GM19324 (cell line): ENCODE data around the gene TGM5.
"Not testable (repeated sequence)": the region's sequence is repeated elsewhere in the genome, so short reads cannot be mapped to it uniquely, and the experiment has no call there.

Experiments used
- ATAC-seq: cut with Tn5 transposase; IDR thresholded peaks from one replicate; pipeline ENCODE4 v1.9.1; 2021; ENCODE audit warnings: mild to moderate bottlenecking, moderate library complexity; ENCODE audit not compliant: unreplicated experiment, low FRiP score

TGM5 gene

GRCh38 chr15:43199945-43200488 is 66.7 kb downstream of the TGM5 start:
- no peak for ATAC-seq

DNA sequence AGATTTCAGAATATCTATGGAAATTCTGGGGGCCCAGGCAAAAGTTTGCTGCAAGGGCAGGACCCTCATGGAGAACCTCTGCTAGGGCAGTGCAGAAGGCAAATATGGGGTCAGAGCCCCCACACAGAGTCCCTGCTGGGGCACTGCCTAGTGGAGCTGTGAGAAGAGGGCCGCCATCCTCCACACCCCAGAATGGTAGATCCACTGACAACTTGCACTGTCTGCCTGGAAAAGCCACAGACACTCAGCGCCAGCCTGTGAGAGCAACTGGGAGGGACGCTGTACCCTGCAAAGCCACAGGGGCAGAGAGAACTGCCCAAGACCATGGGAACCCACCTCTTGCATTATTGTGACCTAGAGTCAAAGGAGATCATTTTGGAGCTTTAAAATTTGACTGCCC is 67.7 kb downstream of the TGM5 start:
- ATAC-seq = no peak

- ATAC-seq = not testable (repeated sequence)
Observed at GRCh38 chr15:43198556-43198955, 68.2 kb downstream of the TGM5 start.

DNA sequence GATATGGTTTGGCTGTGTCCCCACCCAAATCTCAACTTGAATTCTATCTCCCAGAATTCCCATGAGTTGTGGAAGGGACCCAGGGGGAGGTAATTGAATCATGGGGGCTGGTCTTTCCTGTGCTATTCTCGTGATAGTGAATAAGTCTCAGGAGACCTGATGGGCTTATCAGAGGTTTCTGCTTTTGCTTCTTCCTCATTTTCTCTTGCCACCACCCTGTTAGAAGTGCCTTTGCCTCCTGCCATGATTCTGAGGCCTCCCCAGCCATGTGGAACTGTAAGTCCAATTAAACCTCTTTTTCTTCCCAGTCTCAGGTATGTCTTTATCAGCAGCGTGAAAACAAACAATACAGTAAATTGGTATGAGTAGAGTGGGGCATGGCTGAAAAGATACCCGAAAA is 69.0 kb downstream of the TGM5 start:
- not testable (repeated sequence) for ATAC-seq

GRCh38 chr15:43196760-43197548 is 69.8 kb downstream of the TGM5 start:
- no peak for ATAC-seq

DNA sequence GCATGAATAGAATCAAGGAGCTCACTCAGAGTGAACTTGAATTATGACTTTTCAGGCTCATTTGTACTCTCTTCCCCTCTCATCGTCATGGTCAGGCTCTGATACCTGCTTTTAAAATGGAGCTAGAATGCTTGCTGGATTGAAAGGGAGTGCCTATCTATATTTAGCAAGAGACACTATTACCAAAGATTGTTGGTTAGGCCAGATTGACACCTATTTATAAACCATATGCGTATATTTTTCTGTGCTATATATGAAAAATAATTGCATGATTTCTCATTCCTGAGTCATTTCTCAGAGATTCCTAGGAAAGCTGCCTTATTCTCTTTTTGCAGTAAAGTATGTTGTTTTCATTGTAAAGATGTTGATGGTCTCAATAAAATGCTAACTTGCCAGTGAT is 71.9 kb downstream of the TGM5 start:
- ATAC-seq = no peak

DNA sequence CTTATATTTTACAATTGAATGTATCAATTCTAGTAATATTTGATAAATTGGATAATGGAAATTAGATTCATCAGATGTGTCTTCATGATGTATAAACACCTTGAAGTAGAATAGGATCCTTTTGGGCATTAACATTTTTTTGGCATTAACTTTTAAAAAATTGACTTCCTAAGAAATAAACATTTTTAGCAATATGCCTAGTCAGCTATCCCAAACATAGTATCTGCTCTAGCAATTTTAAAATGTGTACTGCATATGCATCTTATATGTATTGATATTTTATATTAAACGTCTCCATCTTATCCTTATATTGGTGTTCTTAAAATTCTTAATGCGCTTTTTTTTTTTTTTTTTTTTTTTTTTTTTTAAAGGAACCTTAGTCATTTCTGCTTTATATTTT is 73.0 kb downstream of the TGM5 start:
- ATAC-seq = no peak

DNA sequence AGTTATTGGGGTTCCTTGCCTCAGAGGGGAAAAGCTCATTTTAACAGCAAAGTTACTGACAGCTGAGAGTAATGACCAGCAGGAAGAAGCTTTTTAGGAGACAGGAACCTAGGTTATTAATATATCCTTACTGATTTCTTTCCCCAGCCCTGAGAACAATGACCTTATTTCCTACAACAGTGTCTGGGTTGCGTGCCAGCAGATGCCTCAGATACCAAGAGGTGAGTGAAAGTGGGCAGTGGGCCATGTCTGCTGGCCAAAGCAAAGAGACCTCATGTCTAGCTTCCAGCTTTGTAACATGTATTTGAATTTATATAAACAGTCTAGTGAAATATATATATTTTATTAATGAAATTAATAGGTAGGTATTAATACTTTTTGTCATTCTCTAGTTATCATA is 76.5 kb downstream of the TGM5 start:
- ATAC-seq = no peak

DNA sequence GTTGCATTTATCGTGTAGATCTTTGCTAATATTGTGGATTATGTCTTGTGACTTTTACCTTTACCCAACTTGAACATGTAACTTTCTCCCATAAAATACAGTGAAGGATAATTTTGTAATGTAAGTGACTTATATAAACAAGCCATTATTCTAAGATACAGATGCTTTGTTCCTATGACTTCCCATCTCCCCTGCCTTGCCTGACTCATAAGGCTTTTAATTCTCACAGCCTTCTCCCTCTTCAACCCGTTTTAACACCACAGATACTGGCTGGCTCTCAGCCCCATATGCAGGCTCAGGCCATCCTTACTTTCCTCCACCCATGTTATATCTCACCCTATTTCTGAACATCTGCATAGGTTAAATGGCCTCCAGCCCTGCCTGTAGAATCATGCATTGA is 77.4 kb downstream of the TGM5 start:
- no peak for ATAC-seq

DNA sequence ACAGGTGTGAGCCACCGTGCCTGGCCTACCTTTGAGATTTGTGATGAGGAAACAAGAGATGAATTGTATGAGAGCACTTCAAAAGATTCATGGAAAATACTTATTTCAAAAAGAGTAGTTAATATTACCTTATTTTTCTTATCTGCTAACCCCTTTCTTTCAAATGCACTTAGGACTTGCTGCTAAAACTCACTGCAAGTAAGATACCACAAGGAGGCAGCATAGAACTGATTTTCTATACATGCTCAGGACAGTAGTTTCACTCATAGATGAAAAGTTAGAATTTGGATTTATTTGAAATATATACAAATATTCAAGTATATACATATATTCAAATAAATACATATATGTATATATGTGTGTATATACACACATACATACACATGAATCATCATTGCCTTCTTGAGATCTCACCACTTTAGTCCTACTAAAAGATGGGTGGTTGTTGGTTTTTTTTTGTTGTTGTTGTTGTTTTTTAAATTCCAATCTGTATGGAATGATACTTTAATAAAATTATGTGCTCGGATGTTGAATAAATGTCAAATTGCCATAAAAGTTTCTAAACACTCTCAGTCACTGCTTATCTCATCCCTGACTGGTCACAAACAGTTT is 79.1 kb downstream of the TGM5 start:
- no peak for ATAC-seq

- peak; percentile 8 for ATAC-seq
Observed at GRCh38 chr15:43186003-43186353, 80.8 kb downstream of the TGM5 start.

GRCh38 chr15:43185157-43186002 is 81.3 kb downstream of the TGM5 start, which contains the start of gene CCNDBP1:
TSS of gene CCNDBP1 (plus strand) at chr15:43185403. CDS start at chr15:43185499, 96 bp downstream.
- ATAC-seq = peak; percentile 95

- ATAC-seq = no peak
Observed at GRCh38 chr15:43184407-43185124, 82.2 kb downstream of the TGM5 start.

DNA sequence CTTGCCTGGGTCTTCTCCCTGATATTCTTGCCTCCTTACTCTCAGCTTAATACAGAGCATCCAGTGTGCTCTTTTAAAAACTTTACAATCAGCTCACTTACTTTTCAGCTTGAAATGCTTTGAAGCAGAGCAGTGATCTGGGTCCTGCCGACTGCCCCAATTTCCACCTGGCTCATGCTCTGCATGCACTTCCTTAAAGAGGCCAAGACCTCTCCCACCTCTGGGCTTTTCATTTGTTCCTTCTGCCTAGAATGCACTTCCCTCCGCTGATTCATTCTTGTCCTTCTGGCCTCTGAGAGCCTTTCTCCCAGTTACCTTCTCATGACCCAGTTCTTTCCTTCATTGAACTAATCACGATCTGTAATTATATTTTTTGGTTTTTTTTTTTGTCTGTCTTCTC is 83.5 kb downstream of the TGM5 start:
- ATAC-seq = no peak
